Common myeloid progenitor, CD34-positive (primary cell): ENCODE results near the gene SLC7A6.

Source experiments
- CTCF ChIA-PET: fragments of 350-600 bp; sonication (Branson Sonifier 250); formaldehyde crosslinking; loops from one replicate; lab custom pipeline; 2021; ENCODE audit warnings: antibody characterized with exemption; lab: Charles Lee
- POLR2A ChIA-PET: fragments of 350-600 bp; sonication (Branson Sonifier 250); formaldehyde crosslinking; loops from one replicate; lab custom pipeline; 2021; ENCODE audit warnings: antibody characterized with exemption; lab: Charles Lee
- DNase-seq, 3 donors: peaks; one replicate each; pipeline versions ENCODE4 v3.0.0 to v3.0.0-alpha.2; 2013
- H3K27ac ChIP-seq, 2 experiments: 1 replicate in 1 of 2; 2 replicates in 1 of 2; pipeline ENCODE4 v1.7.0; 2013; ENCODE audit warnings: inconsistent platforms in 2 of 2, low read length in 2 of 2, mild to moderate bottlenecking in 2 of 2, low read depth in 1 of 2, moderate library complexity in 1 of 2; ENCODE audit not compliant: severe bottlenecking in 2 of 2, insufficient read depth in 1 of 2, poor library complexity in 1 of 2
- H3K27me3 ChIP-seq, 5 experiments: replicated peaks in 2 of 5; 1 replicate in 3 of 5; 2 replicates in 2 of 5; pipeline versions ENCODE4 v1.6.1 to v1.7.0; 2013; ENCODE audit warnings: low read length in 4 of 5, mild to moderate bottlenecking in 2 of 5, moderate library complexity in 2 of 5, inconsistent platforms in 1 of 5; ENCODE audit not compliant: insufficient read depth in 5 of 5, control insufficient read depth in 4 of 5
- H3K36me3 ChIP-seq, 4 experiments: 1 replicate in 2 of 4; 2 replicates in 2 of 4; pipeline versions ENCODE4 v1.6.1 to v1.7.0; 2013; ENCODE audit warnings: low read length in 3 of 4, control low read depth in 1 of 4, mild to moderate bottlenecking in 1 of 4; ENCODE audit not compliant: control insufficient read depth in 4 of 4, insufficient read depth in 4 of 4
- H3K4me1 ChIP-seq, 4 experiments: 1 replicate in 3 of 4; 2 replicates in 1 of 4; pipeline versions ENCODE4 v1.6.1 to v1.7.1; 2013; ENCODE audit warnings: low read length in 3 of 4, mild to moderate bottlenecking in 3 of 4, control low read depth in 1 of 4, inconsistent platforms in 1 of 4, moderate library complexity in 1 of 4; ENCODE audit not compliant: control insufficient read depth in 4 of 4, insufficient read depth in 4 of 4; ENCODE audit errors: control extremely low read depth in 1 of 4
- H3K4me3 ChIP-seq, 7 experiments: 1 replicate in 4 of 7; 2 replicates in 3 of 7; pipeline versions ENCODE4 v1.5.1 to v1.7.0; 2013; ENCODE audit warnings: mild to moderate bottlenecking in 7 of 7, low read length in 6 of 7, moderate library complexity in 6 of 7, inconsistent platforms in 2 of 7, low read depth in 2 of 7, control low read depth in 1 of 7; ENCODE audit not compliant: insufficient read depth in 4 of 7, control insufficient read depth in 1 of 7; ENCODE audit errors: extremely low read depth in 1 of 7
- H3K9me3 ChIP-seq, 5 experiments: 1 replicate in 4 of 5; 2 replicates in 1 of 5; pipeline versions ENCODE4 v1.6.1 to v1.7.1; 2013; ENCODE audit warnings: low read length in 4 of 5, mild to moderate bottlenecking in 2 of 5, inconsistent platforms in 1 of 5, low read depth in 1 of 5, moderate library complexity in 1 of 5; ENCODE audit not compliant: control insufficient read depth in 4 of 5, insufficient read depth in 2 of 5; ENCODE audit errors: control extremely low read depth in 1 of 5
- WGBS: methylation state at CpG from one replicate; pipeline ENCODE4 v1.1.5; 2013; ENCODE audit not compliant: insufficient coverage; 5-methylcytosine and 5-hydroxymethylcytosine counted together

SLC7A6 gene

GRCh38 chr16:68250951-68251350, 13.4 kb upstream of the SLC7A6 start:
- POLR2A ChIA-PET: no interaction called here
- WGBS: 100% methylated on average over 6 of the region's 6 CpGs

GRCh38 chr16:68251832-68252231, 12.5 kb upstream of the SLC7A6 start:
- 94% methylated on average over 2 of the region's 5 CpGs for WGBS
- no peak overlapping the region for H3K27ac ChIP-seq
- ChIA-PET POLR2A (no interaction called here), CTCF (interaction anchor here (0.9 to 3.8 kb wide), 5 partner anchors 9 to 178 kb away, joined by 3 to 18 read pairs (median 4); no protein-coding TSS in a partner anchor)
- H3K9me3 ChIP-seq: no peaks in the 10 kb centered on the region
- no peak for DNase-seq
- H3K4me1 ChIP-seq: peaks cover 0 to 17% (median 17%) of the 10 kb centered on the region in 4 experiments
- H3K27me3 ChIP-seq: no peaks in the 10 kb centered on the region
- no peak overlapping the region for H3K4me3 ChIP-seq
- H3K36me3 ChIP-seq: peaks cover 3 to 57% (median 25%) of the 10 kb centered on the region in 4 experiments

More at GRCh38 chr16:68250951-68251350, 13.4 kb upstream of the SLC7A6 start:
- H3K36me3 ChIP-seq: peaks cover 3 to 55% (median 23%) of the 10 kb centered on the region in 4 experiments
- CTCF ChIA-PET: interaction anchor here (0.9 to 3.8 kb wide), 3 partner anchors 10 to 177 kb away, joined by 3 to 18 read pairs (median 3); no protein-coding TSS in a partner anchor
- H3K9me3 ChIP-seq: no peaks in the 10 kb centered on the region
- no peak overlapping the region for H3K27ac ChIP-seq
- no peaks in the 10 kb centered on the region for H3K27me3 ChIP-seq
- no peak for DNase-seq
- peaks cover 0 to 22% (median 21%) of the 10 kb centered on the region in 4 experiments for H3K4me1 ChIP-seq
- H3K4me3 ChIP-seq: no peak overlapping the region

DNA sequence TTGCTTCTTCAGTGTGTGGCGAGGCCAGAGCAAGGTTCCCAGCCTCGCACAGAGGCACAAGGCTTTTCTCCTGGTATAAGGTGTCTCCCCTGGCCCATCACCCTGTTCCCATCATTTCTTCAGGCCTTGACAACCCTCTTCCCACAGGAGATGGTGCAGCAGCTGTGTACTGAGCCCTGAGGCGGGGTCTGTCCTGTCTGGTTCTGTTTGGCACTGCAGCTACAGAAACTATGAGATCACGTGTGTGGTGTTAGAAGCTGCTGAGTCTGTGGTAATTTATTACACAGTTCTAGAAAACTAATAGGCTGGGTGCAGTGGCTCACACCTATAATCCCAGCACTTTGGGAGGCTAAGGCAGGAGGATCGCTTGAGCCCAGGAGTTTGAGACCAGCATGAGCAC, 11.9 kb upstream of the SLC7A6 start:
- Histone ChIP-seq H3K36me3 (peaks cover 3 to 57% (median 25%) of the 10 kb centered on the region in 4 experiments), H3K4me3 (no peak overlapping the region), H3K4me1 (peaks cover 0 to 17% (median 17%) of the 10 kb centered on the region in 4 experiments), H3K9me3 (no peaks in the 10 kb centered on the region), H3K27me3 (no peaks in the 10 kb centered on the region), H3K27ac (no peak overlapping the region)
- 93% methylated on average over 3 of the region's 5 CpGs for WGBS
- no peak for DNase-seq
- ChIA-PET CTCF (interaction anchor here (1.4 to 3.8 kb wide), 3 partner anchors 9 to 77 kb away, joined by 4 to 18 read pairs (median 9); no protein-coding TSS in a partner anchor), POLR2A (no interaction called here)

GRCh38 chr16:68253721-68254120, 10.6 kb upstream of the SLC7A6 start:
- POLR2A ChIA-PET: no interaction called here
- WGBS: 100% methylated on average over 1 of the region's 4 CpGs
- CTCF ChIA-PET: interaction anchor here (0.6 to 3.8 kb wide), 5 partner anchors 7 to 81 kb away, joined by 3 to 18 read pairs (median 5); partner anchors contain the start of genes PRMT7 and SLC7A6OS

DNA sequence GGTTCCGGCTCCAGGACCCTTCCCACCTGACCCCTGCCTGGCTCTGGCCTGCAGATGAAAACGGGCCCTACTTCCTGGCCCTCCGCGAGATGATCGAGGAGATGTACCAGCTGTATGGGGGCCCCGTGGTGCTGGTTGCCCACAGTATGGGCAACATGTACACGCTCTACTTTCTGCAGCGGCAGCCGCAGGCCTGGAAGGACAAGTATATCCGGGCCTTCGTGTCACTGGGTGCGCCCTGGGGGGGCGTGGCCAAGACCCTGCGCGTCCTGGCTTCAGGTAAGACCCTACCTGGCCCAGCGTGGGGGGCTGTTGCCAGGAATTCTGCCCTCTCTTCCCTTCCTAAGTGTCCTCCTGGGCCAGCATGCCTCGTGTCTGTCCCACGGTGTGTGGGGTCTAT, 8.6 kb upstream of the SLC7A6 start:
- ChIA-PET CTCF (interaction anchor here (0.7 to 2.3 kb wide), 3 partner anchors 8 to 81 kb away, joined by 3 to 6 read pairs (median 3); partner anchors contain the start of genes PRMT7, SLC7A6 and SLC7A6OS), POLR2A (no interaction called here)
- no peaks in the 10 kb centered on the region for H3K9me3 ChIP-seq
- WGBS: 93% methylated on average over 18 of the region's 18 CpGs
- DNase-seq: no peak
- peaks cover 0 to 34% (median 33%) of the 10 kb centered on the region in 4 experiments for H3K4me1 ChIP-seq
- H3K36me3 ChIP-seq: peaks cover 7 to 59% (median 38%) of the 10 kb centered on the region in 4 experiments
- no peak overlapping the region for H3K4me3 ChIP-seq
- no peak overlapping the region for H3K27ac ChIP-seq
- H3K27me3 ChIP-seq: no peaks in the 10 kb centered on the region

More at GRCh38 chr16:68253721-68254120, 10.6 kb upstream of the SLC7A6 start:
- no peak for DNase-seq
- H3K36me3 ChIP-seq: peaks cover 3 to 55% (median 25%) of the 10 kb centered on the region in 4 experiments
- H3K27ac ChIP-seq: no peak overlapping the region
- no peak overlapping the region for H3K4me3 ChIP-seq
- H3K27me3 ChIP-seq: no peaks in the 10 kb centered on the region
- H3K4me1 ChIP-seq: peaks cover 0 to 24% (median 23%) of the 10 kb centered on the region in 4 experiments
- no peaks in the 10 kb centered on the region for H3K9me3 ChIP-seq

GRCh38 chr16:68257251-68257905, 6.9 kb upstream of the SLC7A6 start:
- CTCF ChIA-PET: interaction anchor here (0.6 to 9.0 kb wide), 11 partner anchors 8 to 1480 kb away, joined by 3 to 262 read pairs (median 6); partner anchors contain the start of genes PLA2G15, PRMT7 and SLC7A6OS
- H3K9me3 ChIP-seq: no peaks in the 10 kb centered on the region
- whole genome bisulfite sequencing: 30% methylated on average over 5 of the region's 6 CpGs
- H3K27me3 ChIP-seq: no peaks in the 10 kb centered on the region
- peak overlapping the region in 4 of 7 experiments; percentile 20 to 44 (median 32) for H3K4me3 ChIP-seq
- peaks cover 0 to 44% (median 33%) of the 10 kb centered on the region in 4 experiments for H3K4me1 ChIP-seq
- H3K36me3 ChIP-seq: peaks cover 7 to 52% (median 32%) of the 10 kb centered on the region in 4 experiments
- DNase-seq: peak; percentile 84 to 97 (median 96)
- POLR2A ChIA-PET: interaction anchor here (0.8 to 2.0 kb wide), 4 partner anchors 20 to 65 kb away, joined by 4 to 5 read pairs (median 4); partner anchors contain the start of genes PRMT7 and SLC7A6OS
- peak overlapping the region; percentile 59 to 84 for H3K27ac ChIP-seq
